Measurements from ENCODE around the gene SLC34A1. TPM values are rescaled to one million over a fixed set of nuclear protein-coding genes. Genes with fewer than 3 reads are reported as not detected.

SLC34A1 gene
- total RNA-seq, 6 experiments from 2014 or later, result 0.12 to 5.3 (median 1.6) TPM; not detected in 1

GRCh38 chr5:177428574-177429217, 44.5 kb downstream of the SLC34A1 start:
- Histone ChIP-seq H3K4me1 (peaks cover 0 to 18% (median 0%) of the 10 kb centered on the region in 4 donors), H3K36me3 (peaks cover 0 to 16% (median 0%) of the 10 kb centered on the region in 4 donors), H3K27ac (peak overlapping the region in 2 of 3 donors; percentile 73 to 74), H3K9me3 (no peaks in the 10 kb centered on the region), H3K4me3 (no peak overlapping the region), H3K27me3 (no peaks in the 10 kb centered on the region)
- TF ChIP-seq CTCF (IDR thresholded peaks at IDR 0.05), result no peak
- no peak for TF ChIP-seq POLR2A (IDR thresholded peaks at IDR 0.05)
- WGBS (ENCODE audit: insufficient coverage, low coverage, low lambda C conversion rate, missing lambda C conversion rate), result 70% methylated on average over 10 of the region's 10 CpGs
- intact Hi-C loops (cut with DNase I), result no loop called here
- ATAC-seq (no peak), DNase-seq (peak in 1 of 3 donors; percentile 48)

DNA sequence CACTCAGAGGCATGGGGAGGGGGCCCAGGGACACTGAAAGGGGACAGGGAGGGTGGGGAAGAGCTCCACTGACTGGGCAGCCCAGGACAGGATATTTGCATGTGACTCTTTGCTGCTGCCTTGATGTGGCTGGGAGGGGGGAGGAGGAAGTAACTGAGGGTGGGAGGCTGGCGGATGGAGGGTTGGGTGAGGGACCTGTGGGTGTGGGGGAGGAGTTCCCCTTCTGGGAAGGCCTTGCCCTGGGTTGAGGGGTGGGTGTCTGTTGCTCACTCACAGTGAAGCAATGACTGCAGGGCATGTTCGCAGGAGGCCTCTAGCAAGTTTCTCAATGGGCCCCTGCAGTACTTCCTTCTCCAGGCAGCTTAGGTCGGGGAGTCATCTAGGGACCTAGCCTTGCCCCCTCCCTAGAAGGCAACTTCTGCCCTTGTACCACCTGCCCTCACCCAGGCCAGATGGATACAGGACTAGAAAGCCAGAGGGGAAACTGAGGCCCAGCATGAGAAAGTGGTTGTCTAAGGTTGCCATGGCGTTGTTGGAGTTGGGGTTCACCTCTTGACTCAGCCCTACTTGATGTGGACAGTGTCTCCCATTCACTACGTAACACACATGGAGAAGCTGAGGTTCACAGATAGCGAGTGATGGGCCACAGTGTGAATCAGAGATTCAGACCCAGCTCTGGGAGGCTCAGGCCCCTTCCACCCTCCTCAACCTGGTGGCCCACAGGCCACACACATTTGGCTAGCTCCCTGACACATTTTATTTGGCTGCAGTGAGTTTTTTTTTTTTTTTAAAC, 45.2 kb downstream of the SLC34A1 start:
- intact Hi-C loops (cut with DNase I), result no loop called here

DNA sequence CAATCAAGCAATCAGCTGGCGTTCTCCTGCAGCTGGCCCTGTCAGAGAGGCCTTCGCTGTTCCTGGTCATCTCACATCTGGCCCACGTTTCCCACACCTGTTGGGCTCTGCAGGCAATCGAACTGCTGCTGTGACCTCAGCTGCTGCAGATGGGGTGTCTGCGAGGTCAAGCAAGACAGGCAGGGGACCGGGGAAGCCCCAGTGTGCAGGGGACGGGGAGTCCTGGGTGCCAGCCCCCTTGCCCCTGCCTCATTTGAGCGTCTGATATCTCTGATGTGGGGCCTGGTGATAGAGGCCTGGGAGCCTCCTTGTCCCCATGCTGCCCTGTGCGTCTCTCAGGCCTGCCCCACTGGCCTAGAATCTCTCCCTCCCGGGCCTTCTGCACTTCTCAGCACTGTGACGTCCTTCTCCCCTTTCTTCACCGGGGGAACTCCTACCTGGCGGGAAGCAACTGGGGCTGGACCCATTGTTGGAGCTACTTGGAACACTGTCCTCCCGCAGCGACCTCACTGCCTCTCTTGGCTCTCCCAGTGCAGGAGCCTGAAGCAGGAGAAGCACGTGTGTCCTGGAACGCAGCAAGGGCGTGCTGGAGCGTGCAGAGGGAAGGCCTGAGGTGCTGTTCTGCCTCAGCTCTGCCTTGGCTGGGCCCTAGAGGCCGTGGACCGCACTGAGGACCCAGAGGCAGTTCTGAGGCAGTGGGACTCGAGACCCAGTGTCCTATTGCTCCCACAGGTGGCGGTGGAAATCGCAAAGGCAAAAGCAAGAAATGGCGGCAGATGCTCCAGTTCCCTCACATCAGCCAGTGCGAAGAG, 46.1 kb downstream of the SLC34A1 start:
- intact Hi-C loops (cut with DNase I), result no loop called here
- no peaks in the 10 kb centered on the region for H3K27me3 ChIP-seq
- H3K27ac ChIP-seq, result peak overlapping the region in 1 of 3 donors; percentile 33
- H3K36me3 ChIP-seq, result peaks cover 0 to 31% (median 0%) of the 10 kb centered on the region in 4 donors
- no peak overlapping the region for H3K4me3 ChIP-seq
- ATAC-seq, result no peak
- peaks cover 0 to 16% (median 0%) of the 10 kb centered on the region in 4 donors for H3K4me1 ChIP-seq
- H3K9me3 ChIP-seq, result no peaks in the 10 kb centered on the region
- DNase-seq, result no peak
- TF ChIP-seq CTCF (IDR thresholded peaks at IDR 0.05) (no peak), POLR2A (IDR thresholded peaks at IDR 0.05) (no peak)
- 86% methylated on average over 8 of the region's 26 CpGs for WGBS (ENCODE audit: insufficient coverage, low coverage, low lambda C conversion rate, missing lambda C conversion rate)

More for the DNA sequence above, 45.2 kb downstream of the SLC34A1 start:
- Histone ChIP-seq H3K27me3 (no peaks in the 10 kb centered on the region), H3K36me3 (peaks cover 0 to 22% (median 0%) of the 10 kb centered on the region in 4 donors), H3K27ac (peak overlapping the region in 2 of 3 donors; percentile 28 to 74), H3K4me3 (no peak overlapping the region), H3K4me1 (peaks cover 0 to 18% (median 0%) of the 10 kb centered on the region in 4 donors), H3K9me3 (no peaks in the 10 kb centered on the region)
- DNase-seq, result peak; percentile 72 to 86 (median 73)
- TF ChIP-seq POLR2A (IDR thresholded peaks at IDR 0.05) (no peak), CTCF (IDR thresholded peaks at IDR 0.05) (no peak)
- ATAC-seq, result peak in 2 of 4 donors; percentile 2 to 3
- WGBS (ENCODE audit: insufficient coverage, low coverage, low lambda C conversion rate, missing lambda C conversion rate), result 60% methylated on average over 2 of the region's 6 CpGs

DNA sequence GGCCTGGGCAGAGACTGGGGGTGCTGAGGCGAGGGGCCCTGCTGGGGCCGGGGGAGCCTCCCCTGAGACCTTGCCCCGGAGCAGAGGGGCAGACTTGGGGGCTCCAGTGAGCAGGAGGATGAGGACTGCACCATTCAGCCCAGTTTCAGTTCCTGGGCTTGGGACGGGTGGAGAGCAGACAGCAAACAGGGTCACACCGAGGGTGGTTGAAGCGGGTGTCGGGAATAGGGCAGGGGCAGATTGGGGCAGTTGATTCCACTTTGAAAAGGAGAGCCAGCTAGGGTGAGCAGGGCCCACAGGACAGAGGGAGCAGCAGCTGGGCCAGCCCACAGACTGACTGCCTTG, 46.7 kb downstream of the SLC34A1 start:
- H3K4me3 ChIP-seq, result no peak overlapping the region
- intact Hi-C loops (cut with DNase I), result no loop called here
- H3K27ac ChIP-seq, result peak overlapping the region in 1 of 3 donors; percentile 24
- DNase-seq, result no peak
- ATAC-seq, result no peak
- peaks cover 0 to 12% (median 0%) of the 10 kb centered on the region in 4 donors for H3K4me1 ChIP-seq
- no peaks in the 10 kb centered on the region for H3K27me3 ChIP-seq
- TF ChIP-seq CTCF (IDR thresholded peaks at IDR 0.05), result no peak
- no peak for TF ChIP-seq POLR2A (IDR thresholded peaks at IDR 0.05)
- whole genome bisulfite sequencing (ENCODE audit: insufficient coverage, low coverage, low lambda C conversion rate, missing lambda C conversion rate), result 96% methylated on average over 4 of the region's 7 CpGs
- H3K36me3 ChIP-seq, result peaks cover 0 to 37% (median 0%) of the 10 kb centered on the region in 4 donors
- H3K9me3 ChIP-seq, result no peaks in the 10 kb centered on the region
